ENCODE measurements around the gene AQP2.

Gene AQP2

DNA sequence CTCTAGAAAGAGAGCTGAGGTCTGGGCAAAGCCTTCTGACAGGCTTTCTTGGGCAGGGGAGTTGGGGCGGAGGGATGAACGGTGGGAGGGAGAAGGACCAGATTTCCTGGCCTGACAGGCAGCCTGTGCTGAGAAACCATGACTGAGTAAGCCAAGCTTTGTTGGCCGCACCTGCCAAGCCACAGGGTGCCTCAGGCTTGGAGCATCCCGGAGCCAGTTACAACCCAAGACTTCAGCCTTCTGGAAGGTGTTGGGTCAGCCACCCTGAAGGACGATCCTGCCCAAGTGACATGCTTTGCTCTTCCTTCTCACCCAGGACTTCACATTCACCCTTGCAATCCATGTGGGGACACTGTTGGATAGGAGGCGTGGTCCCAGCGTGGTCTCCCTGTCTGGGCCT is 21.0 kb upstream of the AQP2 start:
- no peak overlapping the region for H3K9ac ChIP-seq (ENCODE audit: low read depth, low read length, poor library complexity, severe bottlenecking)
- H3K79me2 ChIP-seq (ENCODE audit: insufficient read depth, low read length) = no peaks in the 10 kb centered on the region
- H3K4me3 ChIP-seq (ENCODE audit: low read length, poor library complexity, severe bottlenecking) = no peak overlapping the region
- H3K4me2 ChIP-seq (ENCODE audit: low read depth, low read length, poor library complexity, severe bottlenecking) = no peak overlapping the region
- H3K9me2 ChIP-seq (replicated peaks; ENCODE audit: low read depth, low read length) = no peaks in the 10 kb centered on the region
- no peaks in the 10 kb centered on the region for H4K20me1 ChIP-seq (ENCODE audit: insufficient read depth, low read length, poor library complexity, severe bottlenecking)
- H3K9me3 ChIP-seq (ENCODE audit: insufficient read depth, low read depth, low read length) = no peaks in the 10 kb centered on the region
- H3K27me3 ChIP-seq (ENCODE audit: insufficient read depth, low read length, poor library complexity, severe bottlenecking) = no peaks in the 10 kb centered on the region
- TF ChIP-seq, protein P1, sequence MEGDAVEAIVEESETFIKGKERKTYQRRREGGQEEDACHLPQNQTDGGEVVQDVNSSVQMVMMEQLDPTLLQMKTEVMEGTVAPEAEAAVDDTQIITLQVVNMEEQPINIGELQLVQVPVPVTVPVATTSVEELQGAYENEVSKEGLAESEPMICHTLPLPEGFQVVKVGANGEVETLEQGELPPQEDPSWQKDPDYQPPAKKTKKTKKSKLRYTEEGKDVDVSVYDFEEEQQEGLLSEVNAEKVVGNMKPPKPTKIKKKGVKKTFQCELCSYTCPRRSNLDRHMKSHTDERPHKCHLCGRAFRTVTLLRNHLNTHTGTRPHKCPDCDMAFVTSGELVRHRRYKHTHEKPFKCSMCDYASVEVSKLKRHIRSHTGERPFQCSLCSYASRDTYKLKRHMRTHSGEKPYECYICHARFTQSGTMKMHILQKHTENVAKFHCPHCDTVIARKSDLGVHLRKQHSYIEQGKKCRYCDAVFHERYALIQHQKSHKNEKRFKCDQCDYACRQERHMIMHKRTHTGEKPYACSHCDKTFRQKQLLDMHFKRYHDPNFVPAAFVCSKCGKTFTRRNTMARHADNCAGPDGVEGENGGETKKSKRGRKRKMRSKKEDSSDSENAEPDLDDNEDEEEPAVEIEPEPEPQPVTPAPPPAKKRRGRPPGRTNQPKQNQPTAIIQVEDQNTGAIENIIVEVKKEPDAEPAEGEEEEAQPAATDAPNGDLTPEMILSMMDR (conservative IDR thresholded peaks at IDR 0.05; ENCODE audit: low read length) = no peak
- TF ChIP-seq EZH2phosphoT487 (IDR thresholded peaks at IDR 0.05; ENCODE audit: borderline replicate concordance) = no peak
- H3K36me3 ChIP-seq (ENCODE audit: insufficient read depth, low read length) = no peaks in the 10 kb centered on the region
- H3F3A ChIP-seq (ENCODE audit: low read depth) = no peaks in the 10 kb centered on the region
- H2AFZ ChIP-seq (ENCODE audit: low read length) = no peak overlapping the region
- H3K4me1 ChIP-seq (ENCODE audit: insufficient read depth, low read length, poor library complexity, severe bottlenecking) = no peaks in the 10 kb centered on the region

DNA sequence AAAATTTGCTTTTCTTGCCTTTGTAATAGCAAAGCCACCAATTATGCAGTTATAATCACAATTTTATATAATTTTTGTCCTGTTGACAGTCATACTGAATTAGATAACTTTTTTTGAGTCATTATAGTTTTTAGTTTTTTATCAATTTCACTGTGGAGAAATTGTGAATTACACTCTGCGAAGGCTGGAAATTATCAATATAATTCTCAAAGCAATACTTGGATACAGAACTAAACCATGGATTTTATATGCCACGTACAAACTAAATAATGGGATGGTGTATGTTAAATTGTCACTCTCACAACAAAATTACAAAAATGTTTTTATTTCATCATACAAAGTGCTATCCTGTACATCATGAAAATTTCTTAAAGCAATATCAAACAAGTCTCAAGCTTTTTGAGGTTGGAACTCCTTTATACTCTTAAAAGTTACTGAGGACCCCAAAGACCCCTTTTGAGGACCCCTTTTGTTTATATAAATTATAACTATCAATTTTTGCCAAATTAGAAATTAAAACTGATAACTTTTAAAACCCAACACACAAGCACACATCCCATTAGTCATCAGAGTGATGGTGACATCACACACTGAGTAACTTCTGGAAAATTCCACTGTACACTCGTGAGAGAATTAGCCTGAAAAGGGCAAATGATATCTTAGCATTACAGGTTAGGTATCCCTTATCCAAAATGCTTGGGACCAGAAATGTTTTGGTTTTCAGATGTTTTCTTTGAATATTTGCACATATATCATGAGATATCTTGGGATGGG is 19.8 kb upstream of the AQP2 start:
- Histone ChIP-seq H3K4me3 (ENCODE audit: low read length, poor library complexity, severe bottlenecking) (no peak overlapping the region), H3K27me3 (ENCODE audit: insufficient read depth, low read length, poor library complexity, severe bottlenecking) (no peaks in the 10 kb centered on the region), H2AFZ (ENCODE audit: low read length) (no peak overlapping the region), H3K4me1 (ENCODE audit: insufficient read depth, low read length, poor library complexity, severe bottlenecking) (no peaks in the 10 kb centered on the region), H3K4me2 (ENCODE audit: low read depth, low read length, poor library complexity, severe bottlenecking) (no peak overlapping the region), H4K20me1 (ENCODE audit: insufficient read depth, low read length, poor library complexity, severe bottlenecking) (no peaks in the 10 kb centered on the region), H3K9me3 (ENCODE audit: insufficient read depth, low read depth, low read length) (no peaks in the 10 kb centered on the region), H3K79me2 (ENCODE audit: insufficient read depth, low read length) (no peaks in the 10 kb centered on the region), H3F3A (ENCODE audit: low read depth) (no peaks in the 10 kb centered on the region), H3K36me3 (ENCODE audit: insufficient read depth, low read length) (no peaks in the 10 kb centered on the region), H3K9me2 (replicated peaks; ENCODE audit: low read depth, low read length) (no peaks in the 10 kb centered on the region), H3K9ac (ENCODE audit: low read depth, low read length, poor library complexity, severe bottlenecking) (no peak overlapping the region)
- TF ChIP-seq, protein P1 (conservative IDR thresholded peaks at IDR 0.05; ENCODE audit: low read length) = no peak

DNA sequence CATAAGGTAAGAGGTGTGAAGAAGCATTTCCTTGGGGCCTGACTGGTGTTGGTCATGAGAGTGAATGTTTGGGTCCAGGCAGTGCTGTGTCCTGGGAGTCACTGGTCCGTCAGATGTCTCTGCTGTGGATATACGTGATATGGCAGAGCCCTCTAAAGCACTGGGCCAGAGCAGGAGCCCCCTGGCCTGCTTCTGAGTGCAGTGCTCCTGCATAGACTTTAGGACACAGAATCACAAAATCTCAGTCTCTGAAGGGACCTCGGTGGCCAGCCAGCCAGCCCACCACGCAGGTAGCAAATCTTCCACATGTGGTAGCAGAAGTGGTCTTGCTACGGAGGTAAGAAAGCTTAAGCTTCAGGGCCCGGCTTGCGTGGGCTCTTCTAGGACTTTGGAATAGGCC is 18.5 kb upstream of the AQP2 start:
- no peaks in the 10 kb centered on the region for H3K4me1 ChIP-seq (ENCODE audit: insufficient read depth, low read length, poor library complexity, severe bottlenecking)

More for the DNA sequence above, 18.5 kb upstream of the AQP2 start:
- H3K27me3 ChIP-seq (ENCODE audit: insufficient read depth, low read length, poor library complexity, severe bottlenecking) = no peaks in the 10 kb centered on the region
- H3K9me2 ChIP-seq (replicated peaks; ENCODE audit: low read depth, low read length) = no peaks in the 10 kb centered on the region
- no peaks in the 10 kb centered on the region for H3F3A ChIP-seq (ENCODE audit: low read depth)
- H3K9me3 ChIP-seq (ENCODE audit: insufficient read depth, low read depth, low read length) = no peaks in the 10 kb centered on the region
- H3K79me2 ChIP-seq (ENCODE audit: insufficient read depth, low read length) = no peaks in the 10 kb centered on the region
- H3K4me3 ChIP-seq (ENCODE audit: low read length, poor library complexity, severe bottlenecking) = no peak overlapping the region
- H2AFZ ChIP-seq (ENCODE audit: low read length) = no peak overlapping the region
- no peak overlapping the region for H3K9ac ChIP-seq (ENCODE audit: low read depth, low read length, poor library complexity, severe bottlenecking)
- TF ChIP-seq, protein P1 (conservative IDR thresholded peaks at IDR 0.05; ENCODE audit: low read length) = no peak
- TF ChIP-seq EZH2phosphoT487 (IDR thresholded peaks at IDR 0.05; ENCODE audit: borderline replicate concordance) = no peak
- no peak overlapping the region for H3K4me2 ChIP-seq (ENCODE audit: low read depth, low read length, poor library complexity, severe bottlenecking)
- no peaks in the 10 kb centered on the region for H4K20me1 ChIP-seq (ENCODE audit: insufficient read depth, low read length, poor library complexity, severe bottlenecking)
- no peaks in the 10 kb centered on the region for H3K36me3 ChIP-seq (ENCODE audit: insufficient read depth, low read length)
